Measurements from ENCODE around the gene ZW10. TPM values are rescaled to one million over a fixed set of nuclear protein-coding genes. Genes with fewer than 3 reads are reported as not detected.
"Not testable (repeated sequence)": the region's sequence is repeated elsewhere in the genome, so short reads cannot be mapped to it uniquely, and the experiment has no call there.

The ZW10 gene
- total and polyA plus RNA-seq, 10 of the 15 experiments (the other 5 are each of a cell fraction or from before 2014, with no cell fraction given), result 5.4 to 32.0 (median 17.3) TPM

DNA sequence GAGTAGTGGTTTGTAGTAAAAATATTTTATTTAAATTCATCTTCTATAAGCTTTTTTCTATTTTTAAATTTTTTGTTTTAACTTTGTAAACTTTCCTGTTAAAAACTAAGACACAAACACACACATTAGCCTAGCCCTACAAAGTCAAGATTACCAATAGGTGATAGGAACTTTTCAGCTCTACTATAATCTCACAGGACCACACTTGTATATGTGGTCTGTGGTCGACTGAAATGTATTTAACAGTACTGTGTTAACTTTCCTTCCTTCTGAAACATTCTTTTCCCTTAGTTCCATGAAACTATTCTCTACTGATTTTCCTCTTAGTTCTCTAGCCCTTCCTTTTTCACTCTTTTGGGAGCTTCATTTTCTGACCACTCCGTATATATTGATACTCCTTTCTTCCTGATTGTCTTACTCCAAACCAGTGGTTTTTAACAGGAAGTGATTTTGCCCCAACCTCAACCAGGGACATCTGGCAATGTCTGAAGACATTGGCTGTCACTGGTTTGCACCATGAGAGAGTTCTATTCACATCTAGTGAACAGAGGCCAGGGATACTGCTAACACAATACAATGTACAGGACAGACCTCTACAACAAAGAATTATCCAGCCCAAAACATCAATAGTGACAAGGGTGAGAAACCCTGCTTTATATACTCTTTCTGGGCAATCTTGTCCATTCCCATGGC lies 8.8 kb downstream of the ZW10 start (continued):
- TF ChIP-seq, protein P1, sequence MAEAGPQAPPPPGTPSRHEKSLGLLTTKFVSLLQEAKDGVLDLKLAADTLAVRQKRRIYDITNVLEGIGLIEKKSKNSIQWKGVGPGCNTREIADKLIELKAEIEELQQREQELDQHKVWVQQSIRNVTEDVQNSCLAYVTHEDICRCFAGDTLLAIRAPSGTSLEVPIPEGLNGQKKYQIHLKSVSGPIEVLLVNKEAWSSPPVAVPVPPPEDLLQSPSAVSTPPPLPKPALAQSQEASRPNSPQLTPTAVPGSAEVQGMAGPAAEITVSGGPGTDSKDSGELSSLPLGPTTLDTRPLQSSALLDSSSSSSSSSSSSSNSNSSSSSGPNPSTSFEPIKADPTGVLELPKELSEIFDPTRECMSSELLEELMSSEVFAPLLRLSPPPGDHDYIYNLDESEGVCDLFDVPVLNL (IDR thresholded peaks at IDR 0.05; ENCODE audit: low read depth, low read length), result no peak
- no peak for TF ChIP-seq SIX5 (IDR thresholded peaks at IDR 0.05; ENCODE audit: low read depth, low read length, severe bottlenecking)
- TF ChIP-seq HDAC2 (IDR thresholded peaks at IDR 0.05), result no peak
- no peak for TF ChIP-seq ZBED1 (IDR thresholded peaks at IDR 0.05; ENCODE audit: borderline replicate concordance)
- no peak for TF ChIP-seq PAX5 (IDR thresholded peaks at IDR 0.05; ENCODE audit: borderline replicate concordance, low read depth, low read length)
- TF ChIP-seq SP1 (IDR thresholded peaks at IDR 0.05; ENCODE audit: low read depth, low read length), result no peak
- no peak for TF ChIP-seq GATAD2B (conservative IDR thresholded peaks at IDR 0.05; ENCODE audit: low read depth)
- no peak for TF ChIP-seq CREM (IDR thresholded peaks at IDR 0.05; ENCODE audit: low read depth)

GRCh38 chr11:113763040-113763439 lies 10.5 kb downstream of the ZW10 start:
- H3K79me2 ChIP-seq (ENCODE audit: control insufficient read depth, insufficient read depth, low read length); SMC1A ChIA-PET (ENCODE audit: uncharacterized antibody, unreplicated experiment); H2AFZ ChIP-seq (ENCODE audit: control insufficient read depth, low read depth, low read length); FAIRE-seq; in situ Hi-C loops (cut with MboI); BruUV-seq (replicated peaks); H3K9me3 ChIP-seq (replicated peaks; ENCODE audit: control insufficient read depth, insufficient read depth, low read length); H3K9ac ChIP-seq (ENCODE audit: control insufficient read depth, insufficient read depth, low read length); ATAC-seq; DNase-seq (ENCODE audit: low read depth, low spot score); H3K4me3 ChIP-seq; POLR2A ChIA-PET; H3K27me3 ChIP-seq (replicated peaks in 1 of 2; ENCODE audit: control insufficient read depth in 2 of 2, insufficient read depth in 2 of 2, low read length in 1 of 2); intact Hi-C loops (cut with micrococcal nuclease; ENCODE audit: unreplicated experiment); H3K4me2 ChIP-seq (ENCODE audit: control insufficient read depth, insufficient read depth); H3K27ac ChIP-seq (ENCODE audit: control insufficient read depth, insufficient read depth); H4K20me1 ChIP-seq (ENCODE audit: control insufficient read depth, insufficient read depth); H3K4me1 ChIP-seq (ENCODE audit: control insufficient read depth, insufficient read depth, low read length); RAD21 ChIA-PET (ENCODE audit: unreplicated experiment): not testable (repeated sequence)
- 91% methylated on average over 2 of the region's 2 CpGs for WGBS (ENCODE audit: insufficient coverage, insufficient replicate concordance, low lambda C conversion rate, missing lambda C conversion rate)
- CTCF ChIA-PET, result interaction anchor here (2.7 kb wide), 1 partner anchor 11 kb away, joined by 12 read pairs; the partner anchor contains the start of gene ZW10
- H3K36me3 ChIP-seq (ENCODE audit: control insufficient read depth in 2 of 2, insufficient read depth in 2 of 2, low read length in 1 of 2), result peaks cover 5 to 35% of the 10 kb centered on the region in 2 experiments

Measured in GM12878 (cell line).